ENCODE results near the gene MCF2L2.

DNA sequence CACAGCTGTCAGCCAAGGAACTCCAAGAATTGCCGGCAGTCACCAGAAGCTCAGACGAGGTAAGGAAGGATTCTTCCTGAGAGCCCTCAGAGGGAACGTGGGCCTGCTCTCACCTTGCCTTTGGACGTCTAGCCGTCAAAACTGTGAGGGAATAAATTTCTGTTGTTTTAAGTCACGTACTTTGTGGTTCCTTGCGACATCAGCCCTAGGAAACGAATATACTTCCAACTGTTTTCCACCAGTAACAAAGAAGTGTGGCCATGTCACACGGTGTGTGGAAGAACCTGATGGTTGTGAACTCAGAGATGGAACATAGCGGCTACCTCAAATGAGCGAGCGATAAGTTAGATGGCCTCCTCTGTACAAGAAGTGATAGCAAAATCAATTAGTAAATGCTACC, 216.3 kb downstream of the MCF2L2 start:
- TF ChIP-seq MTF2 (CRISPR knock-in tag; IDR thresholded peaks at IDR 0.05; ENCODE audit: borderline replicate concordance) (no peak), ATRX (CRISPR knock-in tag; IDR thresholded peaks at IDR 0.05; ENCODE audit: borderline replicate concordance) (no peak), ZNF768 (CRISPR knock-in tag; IDR thresholded peaks at IDR 0.05) (no peak), CTCF (CRISPR knock-in tag; IDR thresholded peaks at IDR 0.05) (no peak), SRSF4 (IDR thresholded peaks at IDR 0.05; ENCODE audit: low read depth, low read length, poor library complexity, severe bottlenecking) (no peak), POLR2A (IDR thresholded peaks at IDR 0.05; ENCODE audit: insufficient read depth in 1 of 2, low read depth in 2 of 2, low read length in 2 of 2) (no peak)

Measured in HepG2 (cell line).